K562 (cell line): ENCODE data around the gene TCHP. TPM values are rescaled to one million over a fixed set of nuclear protein-coding genes. Genes with fewer than 3 reads are reported as not detected.

Experiments used
- ATF7 ChIP-seq: fragments of 450-650 bp; IDR thresholded peaks from 2 replicates; pipeline ENCODE4 v1.7.1; 2014; ENCODE audit warnings: mild to moderate bottlenecking, moderate library complexity
- BRCA1 ChIP-seq, 2 experiments: fragments of 450-650 bp in 1 of 2; sonication (generic) in 1 of 2; formaldehyde crosslinking in 1 of 2; IDR thresholded peaks; 2 replicates each; pipeline versions ENCODE4 v1.5.0 to v1.6.1; 2017 to 2020; ENCODE audit warnings: mild to moderate bottlenecking in 1 of 2, missing genetic modification reagents in 1 of 2
- CBFA2T2 ChIP-seq: fragments of 450-650 bp; conservative IDR thresholded peaks from 2 replicates; pipeline ENCODE4 v1.6.1; 2017; ENCODE audit warnings: mild to moderate bottlenecking
- FOXA1 ChIP-seq: fragments of 450-650 bp; IDR thresholded peaks from 2 replicates; pipeline ENCODE4 v1.6.1; 2016; ENCODE audit warnings: mild to moderate bottlenecking, borderline replicate concordance
- JUNB ChIP-seq: fragments of 450-650 bp; formaldehyde crosslinking; conservative IDR thresholded peaks from 2 replicates; pipeline ENCODE4 v1.4.0; 2020; ENCODE audit warnings: mild to moderate bottlenecking
- KDM2B ChIP-seq: fragments of 250-450 bp; sonication (Bioruptor Pico); IDR thresholded peaks from 2 replicates; pipeline ENCODE4 v1.8.0; 2021; ENCODE audit warnings: mild to moderate bottlenecking, moderate library complexity
- NR1H2 ChIP-seq: sonication (generic); formaldehyde crosslinking; IDR thresholded peaks from 2 replicates; pipeline ENCODE4 v1.4.0; 2020; ENCODE audit warnings: mild to moderate bottlenecking, missing genetic modification reagents
- RBM25 ChIP-seq: fragments of 200-400 bp; formaldehyde crosslinking; IDR thresholded peaks from 2 replicates; pipeline ENCODE4 v1.6.1; 2018; ENCODE audit warnings: low read length, low read depth, moderate library complexity; ENCODE audit not compliant: severe bottlenecking
- SIX5 ChIP-seq, 2 experiments: IDR thresholded peaks; 2 replicates each; pipeline ENCODE4 v1.6.1; 2011; ENCODE audit warnings: low read length in 2 of 2, borderline replicate concordance in 1 of 2, low read depth in 1 of 2, mild to moderate bottlenecking in 1 of 2, moderate library complexity in 1 of 2; ENCODE audit not compliant: insufficient read depth in 1 of 2
- SMAD4 ChIP-seq: fragments of 250-450 bp; sonication (Bioruptor Pico); conservative IDR thresholded peaks from 2 replicates; pipeline ENCODE4 v1.8.0; 2021; ENCODE audit warnings: inconsistent platforms, mild to moderate bottlenecking, moderate library complexity
- SP1 ChIP-seq: sonication (generic); formaldehyde crosslinking; IDR thresholded peaks from 2 replicates; pipeline ENCODE4 v1.8.1; 2022; ENCODE audit warnings: mild to moderate bottlenecking, missing genetic modification reagents
- SRF ChIP-seq, 2 experiments: fragments of 250-450, 450-650 bp in 1 of 2; sonication (Bioruptor Pico) in 1 of 2; sonication (generic) in 1 of 2; formaldehyde crosslinking; IDR thresholded peaks; 2 replicates each; pipeline versions ENCODE4 v1.5.0 to v1.5.1; 2020 to 2022; ENCODE audit warnings: mild to moderate bottlenecking in 1 of 2, missing genetic modification reagents in 1 of 2
- TARDBP ChIP-seq: fragments of 450-650 bp; IDR thresholded peaks from 2 replicates; pipeline ENCODE4 v1.6.1; 2016
- TEAD2 ChIP-seq: fragments of 450-650 bp; IDR thresholded peaks from 2 replicates; pipeline ENCODE4 v1.6.1; 2016; ENCODE audit warnings: missing genetic modification characterization, control low read depth, missing compliant biosample characterization
- ZNF197 ChIP-seq: fragments of 200-800 bp; sonication (Bioruptor generic); IDR thresholded peaks from 2 replicates; pipeline ENCODE4 v1.6.1; 2016; ENCODE audit warnings: low read depth, missing genetic modification characterization, missing compliant biosample characterization
- ZNF347 ChIP-seq: fragments of 450-650 bp; formaldehyde crosslinking; IDR thresholded peaks from 2 replicates; pipeline ENCODE4 v1.4.0; 2020; ENCODE audit warnings: low read depth, mild to moderate bottlenecking, moderate library complexity
- polyA plus RNA-seq, 8 experiments: library from polyadenylated mRNA; depleted of rRNA in 4 of 8; stranded (reverse) in 5 of 8; unstranded in 3 of 8; fragments of >200 nt; fragmentation: Nextera tagmentation in 2 of 8; fragmentation: Illumina TruSeq in 1 of 8; extraction: Ambion mirVana in 2 of 8; extraction: Trizol in 1 of 8; gene quantifications; 2 replicates each; pipeline versions ENCODE4 v1.2.1 to v1.2.3, GENCODE V29; 2011 to 2014; ENCODE audit warnings: inconsistent platforms in 1 of 8, missing spikeins in 1 of 8
- total RNA-seq, 7 experiments: library from RNA; depleted of rRNA in 6 of 7; stranded (reverse); fragments of >200 nt in 6 of 7; fragmentation: Illumina TruSeq in 2 of 7; extraction: Trizol in 2 of 7; gene quantifications; 2 replicates each; pipeline versions ENCODE4 v1.2.1 to v1.2.3, GENCODE V29; 2011 to 2021; ENCODE audit warnings: low replicate concordance in 1 of 7
- TF ChIP-seq, protein P1 (sequence below): sonication (generic); formaldehyde crosslinking; IDR thresholded peaks from 2 replicates; pipeline ENCODE4 v1.8.0; 2022; ENCODE audit warnings: missing genetic modification reagents, mild to moderate bottlenecking, borderline replicate concordance
- TF ChIP-seq, protein P2 (sequence below): fragments of 250-450 bp; sonication (Bioruptor Pico); IDR thresholded peaks from 2 replicates; pipeline ENCODE4 v1.8.0; 2022; ENCODE audit warnings: moderate library complexity, mild to moderate bottlenecking, inconsistent platforms
- TF ChIP-seq, protein P3 (sequence below): fragments of 250-450 bp; sonication (Bioruptor Pico); IDR thresholded peaks from 2 replicates; pipeline ENCODE4 v1.5.0; 2021
- TF ChIP-seq, protein P4 (sequence below): fragments of 450-650 bp; IDR thresholded peaks from 2 replicates; pipeline ENCODE4 v1.7.0; 2016; ENCODE audit warnings: borderline replicate concordance

Gene TCHP
- total and polyA plus RNA-seq, 9 of the 15 experiments (the other 6 are each of a cell fraction or from before 2014, with no cell fraction given), result 3.4 to 30.4 (median 19.7) TPM

- no peak for TF ChIP-seq JUNB (CRISPR knock-in tag)
- TF ChIP-seq BRCA1 (IDR thresholded peaks at IDR 0.05), result no peak
- no peak for TF ChIP-seq BRCA1 (CRISPR knock-in tag; IDR thresholded peaks at IDR 0.05)
- no peak for TF ChIP-seq FOXA1
- TF ChIP-seq, protein P1, sequence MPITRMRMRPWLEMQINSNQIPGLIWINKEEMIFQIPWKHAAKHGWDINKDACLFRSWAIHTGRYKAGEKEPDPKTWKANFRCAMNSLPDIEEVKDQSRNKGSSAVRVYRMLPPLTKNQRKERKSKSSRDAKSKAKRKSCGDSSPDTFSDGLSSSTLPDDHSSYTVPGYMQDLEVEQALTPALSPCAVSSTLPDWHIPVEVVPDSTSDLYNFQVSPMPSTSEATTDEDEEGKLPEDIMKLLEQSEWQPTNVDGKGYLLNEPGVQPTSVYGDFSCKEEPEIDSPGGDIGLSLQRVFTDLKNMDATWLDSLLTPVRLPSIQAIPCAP (CRISPR knock-in tag), result no peak
- TF ChIP-seq CBFA2T2, result no peak
- TF ChIP-seq, protein P2, sequence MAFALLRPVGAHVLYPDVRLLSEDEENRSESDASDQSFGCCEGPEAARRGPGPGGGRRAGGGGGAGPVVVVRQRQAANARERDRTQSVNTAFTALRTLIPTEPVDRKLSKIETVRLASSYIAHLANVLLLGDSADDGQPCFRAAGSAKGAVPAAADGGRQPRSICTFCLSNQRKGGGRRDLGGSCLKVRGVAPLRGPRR (CRISPR knock-in tag), result no peak
- TF ChIP-seq, protein P3, sequence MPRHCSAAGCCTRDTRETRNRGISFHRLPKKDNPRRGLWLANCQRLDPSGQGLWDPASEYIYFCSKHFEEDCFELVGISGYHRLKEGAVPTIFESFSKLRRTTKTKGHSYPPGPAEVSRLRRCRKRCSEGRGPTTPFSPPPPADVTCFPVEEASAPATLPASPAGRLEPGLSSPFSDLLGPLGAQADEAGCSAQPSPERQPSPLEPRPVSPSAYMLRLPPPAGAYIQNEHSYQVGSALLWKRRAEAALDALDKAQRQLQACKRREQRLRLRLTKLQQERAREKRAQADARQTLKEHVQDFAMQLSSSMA (CRISPR knock-in tag), result no peak
- TF ChIP-seq ATF7, result no peak; the same call in 1 of the 2 replicates
- TF ChIP-seq, protein P4, sequence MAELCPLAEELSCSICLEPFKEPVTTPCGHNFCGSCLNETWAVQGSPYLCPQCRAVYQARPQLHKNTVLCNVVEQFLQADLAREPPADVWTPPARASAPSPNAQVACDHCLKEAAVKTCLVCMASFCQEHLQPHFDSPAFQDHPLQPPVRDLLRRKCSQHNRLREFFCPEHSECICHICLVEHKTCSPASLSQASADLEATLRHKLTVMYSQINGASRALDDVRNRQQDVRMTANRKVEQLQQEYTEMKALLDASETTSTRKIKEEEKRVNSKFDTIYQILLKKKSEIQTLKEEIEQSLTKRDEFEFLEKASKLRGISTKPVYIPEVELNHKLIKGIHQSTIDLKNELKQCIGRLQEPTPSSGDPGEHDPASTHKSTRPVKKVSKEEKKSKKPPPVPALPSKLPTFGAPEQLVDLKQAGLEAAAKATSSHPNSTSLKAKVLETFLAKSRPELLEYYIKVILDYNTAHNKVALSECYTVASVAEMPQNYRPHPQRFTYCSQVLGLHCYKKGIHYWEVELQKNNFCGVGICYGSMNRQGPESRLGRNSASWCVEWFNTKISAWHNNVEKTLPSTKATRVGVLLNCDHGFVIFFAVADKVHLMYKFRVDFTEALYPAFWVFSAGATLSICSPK, result 0 out of 2 replicates have a peak, but pooled peaks have one; percentile 63
- TF ChIP-seq TEAD2 (tag), result no peak
- no peak for TF ChIP-seq NR1H2 (CRISPR knock-in tag)
- 0 out of 2 replicates have a peak, but pooled peaks have one; percentile 61 for TF ChIP-seq KDM2B (CRISPR knock-in tag)
- TF ChIP-seq SP1 (CRISPR knock-in tag), result 0 out of 2 replicates have a peak, but pooled peaks have one; percentile 34
- TF ChIP-seq RBM25, result peak; percentile 99
- TF ChIP-seq TARDBP, result no peak
- TF ChIP-seq SIX5 (IDR thresholded peaks at IDR 0.05; ENCODE audit: borderline replicate concordance in 1 of 2, insufficient read depth in 1 of 2, low read depth in 1 of 2, low read length in 2 of 2), result peak; percentile 18 to 29; a peak in 1 of 4 replicates
- no peak for TF ChIP-seq SRF (CRISPR knock-in tag; IDR thresholded peaks at IDR 0.05)
- TF ChIP-seq ZNF347 (CRISPR knock-in tag), result no peak
- TF ChIP-seq ZNF197 (CRISPR knock-in tag), result no peak
- peak; percentile 84; the same call in 1 of the 2 replicates for TF ChIP-seq SMAD4
These were observed 19.8 kb upstream of the TCHP start, which contains the start of gene GLTP (continued) for GRCh38 chr12:109880043-109880931.
